HepG2 (cell line): ENCODE measurements around the gene CISD3. TPM values are rescaled to one million over a fixed set of nuclear protein-coding genes. Genes with fewer than 3 reads are reported as not detected.

Experiments used
- CREB1 ChIP-seq, 2 experiments: fragments of 450-650 bp in 1 of 2; IDR thresholded peaks; 2 replicates each; pipeline ENCODE4 v1.6.1; 2016 to 2017; ENCODE audit warnings: control low read depth in 1 of 2, mild to moderate bottlenecking in 1 of 2, missing compliant biosample characterization in 1 of 2, missing genetic modification characterization in 1 of 2
- MXI1 ChIP-seq: IDR thresholded peaks from 3 replicates; pipeline ENCODE4 v1.6.1; 2012; ENCODE audit warnings: low read depth, low read length, inconsistent platforms, borderline replicate concordance
- MYPOP ChIP-seq: sonication (generic); formaldehyde crosslinking; IDR thresholded peaks from 2 replicates; pipeline ENCODE4 v1.8.1; 2023; ENCODE audit warnings: mild to moderate bottlenecking, moderate library complexity, missing genetic modification reagents
- PHF20 ChIP-seq: sonication (generic); formaldehyde crosslinking; IDR thresholded peaks from 2 replicates; pipeline ENCODE4 v1.5.0; 2020; ENCODE audit warnings: mild to moderate bottlenecking, missing genetic modification reagents
- SSRP1 ChIP-seq: IDR thresholded peaks from 2 replicates; pipeline ENCODE4 v1.6.1; 2016; ENCODE audit warnings: control low read depth
- TBX3 ChIP-seq: fragments of 450-650 bp; IDR thresholded peaks from 2 replicates; pipeline ENCODE4 v1.6.1; 2017; ENCODE audit warnings: antibody characterized with exemption, mild to moderate bottlenecking, inconsistent platforms, borderline replicate concordance
- TEAD3 ChIP-seq: optimal IDR thresholded peaks from 2 replicates; pipeline ENCODE3; 2016; ENCODE audit warnings: borderline replicate concordance
- ZBTB7B ChIP-seq: sonication (generic); formaldehyde crosslinking; IDR thresholded peaks from 2 replicates; pipeline ENCODE4 v1.4.0; 2020; ENCODE audit warnings: missing genetic modification reagents
- ZNF224 ChIP-seq: sonication (generic); formaldehyde crosslinking; IDR thresholded peaks from 2 replicates; pipeline ENCODE4 v1.5.0; 2020; ENCODE audit warnings: mild to moderate bottlenecking, missing genetic modification reagents
- ZNF281 ChIP-seq: sonication (generic); formaldehyde crosslinking; IDR thresholded peaks from 2 replicates; pipeline ENCODE4 v1.4.0; 2020; ENCODE audit warnings: missing genetic modification reagents, borderline replicate concordance
- ZNF772 ChIP-seq: sonication (generic); formaldehyde crosslinking; IDR thresholded peaks from 2 replicates; pipeline ENCODE4 v1.5.0; 2020; ENCODE audit warnings: mild to moderate bottlenecking, missing genetic modification reagents
- ZNF800 ChIP-seq: sonication (generic); formaldehyde crosslinking; IDR thresholded peaks from 2 replicates; pipeline ENCODE4 v1.4.0; 2020; ENCODE audit warnings: missing genetic modification reagents
- polyA plus RNA-seq, 8 experiments: library from polyadenylated mRNA; depleted of rRNA in 3 of 8; stranded (reverse) in 7 of 8; unstranded in 1 of 8; fragments of >200 nt; fragmentation: Illumina TruSeq in 4 of 8; extraction: Trizol in 4 of 8; gene quantifications; 2 replicates each; pipeline versions ENCODE4 v1.2.1 to v1.2.3, GENCODE V29; 2011 to 2016; ENCODE audit warnings: low read depth in 4 of 8, missing spikeins in 1 of 8, mixed read lengths in 1 of 8; ENCODE audit not compliant: insufficient read depth in 1 of 8
- total RNA-seq, 5 experiments: library from RNA; depleted of rRNA; stranded (reverse); fragments of >200 nt; fragmentation: Illumina TruSeq; extraction: Trizol; gene quantifications; 2 replicates each; pipeline ENCODE4 v1.2.3, GENCODE V29; 2016; ENCODE audit warnings: low read depth in 1 of 5
- TF ChIP-seq, protein P1 (sequence below): IDR thresholded peaks from 2 replicates; pipeline ENCODE4 v1.6.1; 2016; ENCODE audit warnings: missing compliant biosample characterization, missing genetic modification reagents, borderline replicate concordance
- TF ChIP-seq, protein P2 (sequence below), 2 experiments: IDR thresholded peaks; 2 replicates each; pipeline ENCODE4 v1.6.1; 2011 to 2012; ENCODE audit warnings: low read length in 2 of 2, borderline replicate concordance in 1 of 2, low read depth in 1 of 2, mild to moderate bottlenecking in 1 of 2, moderate library complexity in 1 of 2

CISD3 gene
- total and polyA plus RNA-seq, 2 of the 13 experiments (the other 11 are each of a cell fraction or from before 2014, with no cell fraction given), result 30.0 to 34.1 TPM

DNA sequence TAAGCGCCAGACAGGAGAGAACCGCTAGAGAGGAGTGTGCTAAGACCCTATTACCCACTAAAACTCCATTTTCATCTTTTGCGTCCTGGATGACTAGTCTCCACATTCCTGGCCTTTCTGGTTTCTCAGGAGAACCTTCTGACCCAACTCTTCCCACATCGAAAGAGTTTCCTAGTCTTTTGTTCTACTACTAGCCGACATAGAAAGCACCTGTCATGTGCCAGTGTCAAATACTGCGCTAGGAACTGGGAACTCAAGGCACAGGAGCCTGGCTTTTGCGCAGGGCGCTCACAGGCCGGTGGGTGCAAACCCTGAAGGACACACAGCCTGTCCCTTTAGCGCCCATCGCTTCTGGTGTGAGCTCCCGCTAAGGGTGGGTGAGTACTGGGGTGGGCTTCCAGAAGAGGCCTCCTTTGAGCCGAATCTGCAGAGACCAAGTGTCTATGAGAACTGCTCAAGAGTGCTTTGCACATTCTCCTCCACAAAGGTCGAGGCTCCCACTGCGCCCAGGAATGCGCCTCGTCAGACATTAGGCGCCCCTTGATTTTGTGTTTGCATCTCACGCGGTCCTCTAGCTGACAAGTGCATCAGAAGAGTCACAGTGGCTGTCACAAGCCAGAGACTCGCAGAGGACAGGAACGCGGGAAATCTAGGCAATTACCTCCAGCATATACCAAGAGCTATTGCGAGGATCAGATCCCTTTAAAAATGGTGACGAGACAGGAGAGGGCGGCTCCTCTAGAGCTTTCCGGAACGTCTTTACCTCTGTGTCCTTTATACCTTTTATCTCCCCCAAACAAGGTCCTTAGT, 20.4 kb downstream of the CISD3 start (continued):
- 0 out of 2 replicates have a peak, but pooled peaks have one; percentile 9 for TF ChIP-seq TBX3
- TF ChIP-seq CREB1 (IDR thresholded peaks at IDR 0.05), result peak; percentile 5; the same call in 1 of the 2 replicates
- TF ChIP-seq CREB1 (CRISPR knock-in tag; IDR thresholded peaks at IDR 0.05), result no peak
- no peak for TF ChIP-seq SSRP1 (CRISPR knock-in tag)
- TF ChIP-seq ZNF281 (CRISPR knock-in tag), result 0 out of 2 replicates have a peak, but pooled peaks have one; percentile 7
- 0 out of 3 replicates have a peak, but pooled peaks have one; percentile 34 for TF ChIP-seq MXI1
- TF ChIP-seq ZNF800 (CRISPR knock-in tag), result peak; percentile 52; the same call in 1 of the 2 replicates
- TF ChIP-seq ZBTB7B (CRISPR knock-in tag), result no peak
- TF ChIP-seq, protein P1, sequence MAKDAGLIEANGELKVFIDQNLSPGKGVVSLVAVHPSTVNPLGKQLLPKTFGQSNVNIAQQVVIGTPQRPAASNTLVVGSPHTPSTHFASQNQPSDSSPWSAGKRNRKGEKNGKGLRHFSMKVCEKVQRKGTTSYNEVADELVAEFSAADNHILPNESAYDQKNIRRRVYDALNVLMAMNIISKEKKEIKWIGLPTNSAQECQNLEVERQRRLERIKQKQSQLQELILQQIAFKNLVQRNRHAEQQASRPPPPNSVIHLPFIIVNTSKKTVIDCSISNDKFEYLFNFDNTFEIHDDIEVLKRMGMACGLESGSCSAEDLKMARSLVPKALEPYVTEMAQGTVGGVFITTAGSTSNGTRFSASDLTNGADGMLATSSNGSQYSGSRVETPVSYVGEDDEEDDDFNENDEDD (CRISPR knock-in tag), result peak; percentile 59; the same call in 1 of the 2 replicates
- peak; percentile 98 for TF ChIP-seq MYPOP (CRISPR knock-in tag)
- peak; percentile 60 for TF ChIP-seq TEAD3 (CRISPR knock-in tag)
- 0 out of 2 replicates have a peak, but pooled peaks have one; percentile 19 for TF ChIP-seq ZNF772 (CRISPR knock-in tag)
- TF ChIP-seq, protein P2, sequence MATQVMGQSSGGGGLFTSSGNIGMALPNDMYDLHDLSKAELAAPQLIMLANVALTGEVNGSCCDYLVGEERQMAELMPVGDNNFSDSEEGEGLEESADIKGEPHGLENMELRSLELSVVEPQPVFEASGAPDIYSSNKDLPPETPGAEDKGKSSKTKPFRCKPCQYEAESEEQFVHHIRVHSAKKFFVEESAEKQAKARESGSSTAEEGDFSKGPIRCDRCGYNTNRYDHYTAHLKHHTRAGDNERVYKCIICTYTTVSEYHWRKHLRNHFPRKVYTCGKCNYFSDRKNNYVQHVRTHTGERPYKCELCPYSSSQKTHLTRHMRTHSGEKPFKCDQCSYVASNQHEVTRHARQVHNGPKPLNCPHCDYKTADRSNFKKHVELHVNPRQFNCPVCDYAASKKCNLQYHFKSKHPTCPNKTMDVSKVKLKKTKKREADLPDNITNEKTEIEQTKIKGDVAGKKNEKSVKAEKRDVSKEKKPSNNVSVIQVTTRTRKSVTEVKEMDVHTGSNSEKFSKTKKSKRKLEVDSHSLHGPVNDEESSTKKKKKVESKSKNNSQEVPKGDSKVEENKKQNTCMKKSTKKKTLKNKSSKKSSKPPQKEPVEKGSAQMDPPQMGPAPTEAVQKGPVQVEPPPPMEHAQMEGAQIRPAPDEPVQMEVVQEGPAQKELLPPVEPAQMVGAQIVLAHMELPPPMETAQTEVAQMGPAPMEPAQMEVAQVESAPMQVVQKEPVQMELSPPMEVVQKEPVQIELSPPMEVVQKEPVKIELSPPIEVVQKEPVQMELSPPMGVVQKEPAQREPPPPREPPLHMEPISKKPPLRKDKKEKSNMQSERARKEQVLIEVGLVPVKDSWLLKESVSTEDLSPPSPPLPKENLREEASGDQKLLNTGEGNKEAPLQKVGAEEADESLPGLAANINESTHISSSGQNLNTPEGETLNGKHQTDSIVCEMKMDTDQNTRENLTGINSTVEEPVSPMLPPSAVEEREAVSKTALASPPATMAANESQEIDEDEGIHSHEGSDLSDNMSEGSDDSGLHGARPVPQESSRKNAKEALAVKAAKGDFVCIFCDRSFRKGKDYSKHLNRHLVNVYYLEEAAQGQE (IDR thresholded peaks at IDR 0.05; ENCODE audit: borderline replicate concordance in 1 of 2, low read depth in 1 of 2, low read length in 2 of 2), result 0 out of 4 replicates have a peak, but pooled peaks of 1 of the 2 experiments have one; percentile 26
- TF ChIP-seq ZNF224 (CRISPR knock-in tag), result 0 out of 2 replicates have a peak, but pooled peaks have one; percentile 9
- TF ChIP-seq PHF20 (CRISPR knock-in tag), result no peak
